PC-9 (cell line): ENCODE measurements around the gene CHST11. TPM values are rescaled to one million over a fixed set of nuclear protein-coding genes. Genes with fewer than 3 reads are reported as not detected.

Experiments used
- BruUV-seq: library from RNA; stranded (reverse); fragments of 400-500 nt; replicated peaks from 2 replicates; lab custom pipeline; 2021; lab: Mats Ljungman, UMichigan
- CTCF ChIA-PET: fragments of 300-600 bp; sonication (Branson Sonifier 250); formaldehyde crosslinking; loops from one replicate; lab custom pipeline; 2022; ENCODE audit warnings: antibody characterized with exemption; lab: Charles Lee
- POLR2A ChIA-PET: fragments of 300-600 bp; sonication (Branson Sonifier 250); formaldehyde crosslinking; loops from one replicate; lab custom pipeline; 2022; ENCODE audit warnings: antibody characterized with exemption; ENCODE audit not compliant: unreplicated experiment; lab: Charles Lee
- DNase-seq, 2 experiments: peaks; one replicate each; pipeline versions ENCODE4 v3.0.0 to v3.0.0-alpha.2; 2015 to 2022; ENCODE audit warnings: mixed read lengths in 1 of 2
- H2AFZ ChIP-seq: fragments of 200-600 bp; sonication (generic); 2 replicates; pipeline ENCODE4 v1.8.1; 2017; ENCODE audit warnings: antibody characterized with exemption
- H3F3A ChIP-seq: fragments of 200-600 bp; sonication (generic); 2 replicates; pipeline ENCODE4 v1.8.1; 2017; ENCODE audit warnings: antibody characterized with exemption, mild to moderate bottlenecking, low read depth; ENCODE audit not compliant: insufficient read depth
- H3K27ac ChIP-seq: fragments of 200-600 bp; sonication (generic); 2 replicates; pipeline ENCODE4 v1.6.1; 2016; ENCODE audit warnings: mixed run types
- H3K27me3 ChIP-seq: fragments of 200-600 bp; sonication (generic); 2 replicates; pipeline ENCODE4 v1.6.1; 2016; ENCODE audit warnings: low read depth, mixed run types; ENCODE audit not compliant: insufficient read depth
- H3K36me3 ChIP-seq: fragments of 200-600 bp; sonication (generic); 2 replicates; pipeline ENCODE4 v1.6.1; 2016; ENCODE audit warnings: low read depth, mixed run types
- H3K4me1 ChIP-seq: fragments of 200-600 bp; sonication (generic); replicated peaks from 2 replicates; pipeline ENCODE4 v1.6.1; 2016; ENCODE audit warnings: mixed run types; ENCODE audit not compliant: insufficient read depth
- H3K4me2 ChIP-seq: fragments of 200-600 bp; sonication (generic); 2 replicates; pipeline ENCODE4 v1.6.1; 2017; ENCODE audit warnings: mixed run types
- H3K4me3 ChIP-seq: fragments of 200-600 bp; sonication (generic); 2 replicates; pipeline ENCODE4 v1.6.1; 2016; ENCODE audit warnings: mixed run types
- H3K79me2 ChIP-seq: fragments of 200-600 bp; sonication (generic); 2 replicates; pipeline ENCODE4 v1.6.1; 2017; ENCODE audit warnings: low read depth, mixed run types
- H3K9me2 ChIP-seq: fragments of 200-600 bp; sonication (generic); 2 replicates; pipeline ENCODE4 v1.8.1; 2017; ENCODE audit warnings: mild to moderate bottlenecking; ENCODE audit not compliant: insufficient read depth
- H3K9me3 ChIP-seq: fragments of 200-600 bp; sonication (generic); 2 replicates; pipeline ENCODE4 v1.8.1; 2016; ENCODE audit warnings: low read depth; ENCODE audit not compliant: insufficient read depth
- H4K20me1 ChIP-seq: fragments of 200-600 bp; sonication (generic); 2 replicates; pipeline ENCODE4 v1.8.1; 2017; ENCODE audit not compliant: insufficient read depth
- CTCF ChIP-seq: fragments of 200-600 bp; sonication (generic); conservative IDR thresholded peaks from 2 replicates; pipeline ENCODE4 v1.6.1; 2017; ENCODE audit warnings: mixed run types, antibody characterized with exemption, mild to moderate bottlenecking, moderate library complexity
- EZH2 ChIP-seq: fragments of 200-600 bp; sonication (generic); IDR thresholded peaks from 2 replicates; pipeline ENCODE4 v1.8.0; 2017; ENCODE audit warnings: antibody characterized with exemption, low read depth
- intact Hi-C: fragments of 100-400 bp; cut with micrococcal nuclease; formaldehyde crosslinking; loops from one replicate; pipeline ENCODE4 v1.10.0; 2022; ENCODE audit not compliant: unreplicated experiment
- total RNA-seq: library from RNA; stranded (reverse); gene quantifications from 2 replicates; pipeline ENCODE4 v1.2.3, GENCODE V29; 2021

Gene CHST11
- total RNA-seq, 1 experiment from 2014 or later = 39.9 TPM

- BruUV-seq = no TSS peak
- Histone ChIP-seq H3K4me2 (peak overlapping the region; percentile 54), H3K27ac (peak overlapping the region; percentile 53), H3K9me2 (no peaks in the 10 kb centered on the region), H2AFZ (no peak overlapping the region), H3K4me3 (no peak overlapping the region), H3K27me3 (no peaks in the 10 kb centered on the region), H3K4me1 (peaks cover 79% of the 10 kb centered on the region), H3K9me3 (no peaks in the 10 kb centered on the region), H3K36me3 (no peaks in the 10 kb centered on the region), H3F3A (peaks cover 57% of the 10 kb centered on the region), H4K20me1 (no peaks in the 10 kb centered on the region), H3K79me2 (peaks cover 12% of the 10 kb centered on the region)
- intact Hi-C loops = no loop called here
- ChIA-PET CTCF (no interaction called here), POLR2A (no interaction called here)
- no peak for TF ChIP-seq EZH2
- TF ChIP-seq CTCF = no peak
- no peak for DNase-seq
Observed at GRCh38 chr12:104415342-104415980, 41.3 kb upstream of the CHST11 start.

GRCh38 chr12:104416136-104416535, 40.6 kb upstream of the CHST11 start:
- no peaks in the 10 kb centered on the region for H4K20me1 ChIP-seq
- H3K36me3 ChIP-seq = no peaks in the 10 kb centered on the region
- no peaks in the 10 kb centered on the region for H3K9me2 ChIP-seq
- no peak overlapping the region for H2AFZ ChIP-seq
- ChIA-PET CTCF (interaction anchor here (0.6 kb wide), 1 partner anchor 39 kb away, joined by 5 read pairs; no protein-coding TSS in a partner anchor), POLR2A (no interaction called here)
- BruUV-seq = no TSS peak
- no peak overlapping the region for H3K4me3 ChIP-seq
- H3K9me3 ChIP-seq = no peaks in the 10 kb centered on the region
- peaks cover 7% of the 10 kb centered on the region for H3K79me2 ChIP-seq
- H3K27me3 ChIP-seq = no peaks in the 10 kb centered on the region
- H3K4me2 ChIP-seq = no peak overlapping the region
- no peak for TF ChIP-seq EZH2
- no peak for TF ChIP-seq CTCF
- peak overlapping the region; percentile 53; the same call in 1 of the 2 replicates for H3K27ac ChIP-seq
- H3K4me1 ChIP-seq = peaks cover 79% of the 10 kb centered on the region
- H3F3A ChIP-seq = peaks cover 50% of the 10 kb centered on the region
- intact Hi-C loops = no loop called here
- DNase-seq = no peak

GRCh38 chr12:104416585-104416984, 40.2 kb upstream of the CHST11 start:
- Histone ChIP-seq H2AFZ (no peak overlapping the region), H3K9me2 (no peaks in the 10 kb centered on the region), H4K20me1 (no peaks in the 10 kb centered on the region), H3K9me3 (no peaks in the 10 kb centered on the region; the same call in 1 of the 2 replicates), H3K27me3 (no peaks in the 10 kb centered on the region), H3K36me3 (no peaks in the 10 kb centered on the region), H3K4me3 (no peak overlapping the region), H3K79me2 (peaks cover 5% of the 10 kb centered on the region), H3K4me1 (peaks cover 80% of the 10 kb centered on the region), H3K4me2 (peak overlapping the region; percentile 13; the same call in 1 of the 2 replicates), H3F3A (peaks cover 50% of the 10 kb centered on the region), H3K27ac (0 out of 2 replicates have a peak overlapping the region, but pooled peaks have one; percentile 53)
- BruUV-seq = no TSS peak
- no peak for DNase-seq
- CTCF ChIA-PET = interaction anchor here (0.6 kb wide), 1 partner anchor 39 kb away, joined by 5 read pairs; no protein-coding TSS in a partner anchor
- TF ChIP-seq CTCF (no peak), EZH2 (no peak)
- POLR2A ChIA-PET = no interaction called here
- intact Hi-C loops = no loop called here
